ENCODE data around the gene LARP7.
"Not testable (repeated sequence)": the region's sequence is repeated elsewhere in the genome, so short reads cannot be mapped to it uniquely, and the experiment has no call there.

LARP7 gene

DNA sequence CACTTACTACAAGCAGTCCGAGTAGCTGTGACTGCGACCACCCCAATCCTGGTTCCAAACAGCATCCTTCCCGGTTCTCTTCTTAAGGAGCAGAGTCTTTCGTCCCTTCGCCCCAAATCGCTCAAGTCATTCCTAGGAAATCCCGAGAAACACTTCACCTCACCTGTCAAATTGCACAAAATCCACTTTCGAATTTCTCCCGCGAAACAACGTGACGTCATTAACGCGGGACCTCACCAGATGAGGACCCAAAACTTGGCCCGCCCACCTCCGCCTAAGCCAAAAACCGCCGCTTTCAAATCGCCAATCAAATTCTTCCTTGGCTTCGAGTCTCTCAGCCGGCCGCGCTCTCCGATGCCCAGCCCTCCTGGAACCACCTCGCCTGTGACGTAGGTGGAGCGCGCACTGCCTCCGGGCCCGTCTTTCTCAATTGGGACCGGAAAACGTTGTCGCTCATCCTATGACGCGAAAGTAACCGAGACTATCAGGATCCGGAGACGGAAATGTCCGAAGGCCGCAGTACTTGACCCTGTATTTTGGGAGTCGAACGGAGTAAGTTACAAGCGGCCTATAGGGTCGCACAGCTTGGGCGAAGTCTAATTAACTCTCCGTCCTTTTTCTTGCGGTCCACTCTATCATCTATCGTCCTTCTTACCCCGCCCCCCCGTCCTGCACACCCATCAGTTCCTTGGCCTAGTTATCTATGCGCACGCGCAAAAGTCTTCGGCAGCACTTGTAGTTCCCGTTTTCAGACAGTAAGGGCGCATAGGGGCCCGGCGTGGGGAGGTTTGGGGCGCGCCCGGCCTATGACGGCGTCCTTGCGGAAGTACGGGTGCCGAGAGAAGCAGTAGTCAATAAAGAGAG, at the start of gene LARP7, which contains the start of gene ZGRF1:
TSS of gene LARP7 (plus strand) at position 456 of the 864 bp plus-strand sequence. CDS start 7,527 bp downstream, outside the sequence.
TSS of gene ZGRF1 (minus strand) at position 222 of the 864 bp plus-strand sequence. CDS start 3,733 bp downstream, outside the sequence.
- DNase-seq, result peak; percentile 94

DNA sequence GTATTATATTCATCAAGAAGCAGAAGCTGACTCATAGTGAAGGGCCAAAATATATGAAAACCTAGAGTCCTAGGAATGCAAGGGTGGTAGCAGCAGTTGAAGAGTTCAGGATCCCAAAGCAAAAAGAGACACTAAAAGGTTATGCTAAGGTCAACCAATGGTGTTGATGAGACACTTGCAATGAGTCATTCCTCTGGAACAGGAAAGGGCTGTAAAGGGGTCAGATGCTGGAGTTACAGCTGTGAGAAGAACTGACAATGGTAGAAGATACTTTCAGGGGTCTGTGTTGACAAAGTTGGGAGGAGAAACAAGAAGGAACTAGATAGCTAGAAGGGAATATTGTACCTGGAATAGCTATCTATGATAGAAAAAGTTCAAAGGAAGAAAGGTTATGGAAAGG, 47.7 kb upstream of the LARP7 start:
- DNase-seq, result peak; percentile 60

DNA sequence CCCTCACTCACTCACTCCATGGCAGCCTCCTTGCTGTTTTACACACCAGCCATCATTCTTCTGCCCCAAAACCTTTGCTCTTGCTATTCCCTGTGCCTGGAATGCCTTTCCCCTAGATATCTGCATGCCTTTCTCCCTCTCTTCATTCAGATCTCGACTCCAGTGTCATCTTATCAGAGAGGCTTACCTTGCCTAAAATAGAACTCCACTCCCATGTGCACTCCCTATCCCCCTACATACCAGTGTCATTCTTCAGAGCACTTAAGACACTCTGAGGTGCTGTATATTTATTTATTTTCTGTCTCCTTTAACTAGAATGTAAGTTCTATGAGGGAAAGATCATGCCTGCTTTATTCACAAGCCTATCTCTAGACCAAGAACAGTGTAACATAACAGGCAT, 45.4 kb upstream of the LARP7 start:
- DNase-seq, result no peak

DNA sequence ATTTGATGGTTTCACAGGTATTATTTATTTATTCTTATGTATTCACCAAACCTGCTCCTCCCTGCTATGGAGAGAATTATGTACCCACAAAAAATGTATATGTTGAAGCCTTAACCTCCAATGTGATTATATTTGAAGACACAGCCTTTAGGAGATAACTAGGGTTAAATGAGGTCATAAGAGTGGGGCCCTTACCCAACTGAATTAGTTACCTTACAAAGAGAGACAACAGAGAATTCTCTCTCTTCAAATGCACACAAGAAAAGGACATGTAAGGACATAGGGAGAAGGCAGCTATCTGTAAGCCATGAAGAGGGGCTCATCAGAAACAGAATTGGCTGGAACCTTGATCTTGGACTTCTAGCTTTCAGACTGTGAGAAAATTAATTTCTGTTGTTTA, 44.2 kb upstream of the LARP7 start:
- DNase-seq, result no peak

DNA sequence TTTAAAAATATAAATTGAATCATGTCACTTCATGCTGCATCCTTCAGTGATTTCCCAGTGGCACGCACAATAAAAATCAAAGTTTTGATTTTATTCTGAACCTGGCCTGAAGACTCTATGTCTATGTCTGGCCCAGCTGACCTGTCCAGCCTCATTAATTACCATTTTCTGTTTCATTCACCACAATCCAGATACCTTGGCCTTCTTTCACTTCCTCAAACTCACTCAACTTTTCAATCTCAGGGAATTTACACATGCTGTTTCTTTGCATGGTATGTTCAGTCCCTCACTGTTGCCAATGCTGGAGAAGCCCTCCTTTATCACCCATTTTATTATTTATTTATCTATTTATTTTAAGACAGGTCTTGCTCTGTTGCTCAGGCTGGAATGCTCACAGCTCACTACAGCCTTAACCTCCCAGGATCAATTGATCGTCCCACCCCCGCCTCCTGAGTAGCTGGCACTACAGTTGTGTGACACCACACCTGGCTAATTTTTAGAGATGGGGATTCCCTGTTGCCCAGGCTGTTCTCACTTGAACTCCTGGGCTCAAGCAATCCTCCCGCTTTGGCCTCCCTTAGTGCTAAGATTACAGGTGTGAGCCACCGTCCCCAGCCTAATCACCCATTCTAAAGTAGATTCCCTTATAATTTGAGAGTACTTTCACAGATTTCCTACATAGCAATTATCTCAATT, 43.4 kb upstream of the LARP7 start:
- no peak for DNase-seq

DNA sequence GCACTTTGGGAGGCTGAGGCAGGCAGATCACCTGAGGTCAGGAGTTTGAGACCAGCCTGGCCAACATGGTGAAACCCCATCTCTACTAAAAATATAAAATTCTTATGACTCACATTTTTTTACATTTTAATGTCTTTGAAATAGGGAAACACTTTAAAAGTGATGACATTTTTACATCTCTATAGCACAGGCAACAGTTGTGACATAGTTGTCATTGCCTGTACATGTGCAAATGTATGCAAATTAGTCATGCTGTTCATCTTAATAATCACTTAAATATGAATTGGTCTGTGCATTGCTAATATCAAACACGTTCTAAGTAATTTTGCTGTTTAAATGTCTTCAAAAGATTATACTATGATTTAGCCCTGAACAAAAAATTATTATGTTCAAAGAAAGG, 42.0 kb upstream of the LARP7 start:
- no peak for DNase-seq

DNA sequence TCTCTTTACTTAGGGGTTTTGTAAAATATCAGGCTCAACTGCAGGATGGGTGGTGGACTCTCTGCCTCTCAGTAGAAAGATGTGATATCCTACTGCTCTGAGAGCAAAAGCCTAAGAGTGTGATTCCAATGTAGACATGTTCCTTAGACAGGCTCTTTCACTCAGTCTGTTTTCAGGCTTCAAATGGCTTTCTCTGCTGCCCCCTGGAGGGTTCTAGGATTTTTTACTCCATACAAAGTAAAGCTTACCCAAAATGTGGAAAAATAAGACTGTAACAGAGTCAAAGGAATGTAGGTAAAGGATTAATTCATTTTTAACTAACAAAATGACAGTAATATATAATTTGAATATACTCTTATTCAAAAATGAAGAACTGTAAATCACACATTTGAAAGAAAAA, 32.4 kb upstream of the LARP7 start:
- DNase-seq, result peak; percentile 45

DNA sequence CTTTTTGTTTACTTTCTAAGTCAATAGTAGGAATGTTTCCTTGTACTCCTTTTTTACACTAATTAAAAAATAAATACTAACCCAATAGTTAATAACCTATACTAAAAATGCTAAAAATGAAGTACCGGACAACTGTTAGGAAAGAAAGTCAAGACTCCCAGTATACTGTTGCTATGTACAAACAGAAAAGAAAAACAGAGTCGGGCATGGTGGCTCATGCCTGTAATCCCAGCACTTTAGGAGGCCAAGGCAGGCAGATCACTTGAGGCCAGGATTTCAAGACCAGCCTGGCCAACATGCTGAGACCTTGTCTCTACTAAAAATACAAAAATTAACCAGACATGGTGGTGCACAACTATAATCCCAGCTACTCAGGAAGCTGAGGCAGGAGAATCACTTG, 24.1 kb upstream of the LARP7 start:
- not testable (repeated sequence) for DNase-seq

DNA sequence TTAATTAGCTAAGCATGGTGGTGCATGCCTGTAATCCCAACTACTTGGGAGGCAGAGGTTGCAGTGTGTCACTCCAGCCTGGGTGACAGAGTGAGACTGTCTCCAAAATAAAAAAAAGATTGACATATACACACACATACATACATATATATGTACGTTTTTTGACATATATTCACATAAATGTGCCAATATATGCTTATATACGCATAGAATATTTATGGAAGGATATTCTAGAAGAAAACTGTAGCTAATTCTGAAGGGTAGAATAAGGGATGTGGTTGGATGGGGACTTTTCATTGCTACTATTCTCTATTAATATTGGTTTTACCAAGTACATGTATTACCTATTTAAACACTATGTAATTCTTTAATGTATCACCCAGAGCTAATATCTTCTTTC, 20.0 kb upstream of the LARP7 start:
- no peak for DNase-seq

DNA sequence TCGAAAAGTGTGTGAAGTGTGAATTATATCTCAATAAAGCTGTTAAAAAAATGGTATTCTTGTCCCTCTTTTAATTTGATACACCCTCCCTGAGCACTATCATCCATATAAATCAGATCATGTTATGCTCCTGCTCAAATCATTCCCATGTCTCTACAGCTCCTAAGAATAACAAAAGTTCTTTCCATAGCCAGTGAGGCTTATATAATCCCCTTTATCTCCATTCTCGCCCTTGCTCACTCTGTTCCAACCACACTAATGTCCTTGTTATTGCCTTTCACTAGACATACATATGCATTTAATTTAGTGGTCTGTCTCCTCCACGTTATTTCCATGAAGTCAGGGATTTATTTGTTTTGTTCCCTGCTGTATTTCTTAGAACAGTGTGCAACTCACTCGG, 10.7 kb upstream of the LARP7 start:
- no peak for DNase-seq

DNA sequence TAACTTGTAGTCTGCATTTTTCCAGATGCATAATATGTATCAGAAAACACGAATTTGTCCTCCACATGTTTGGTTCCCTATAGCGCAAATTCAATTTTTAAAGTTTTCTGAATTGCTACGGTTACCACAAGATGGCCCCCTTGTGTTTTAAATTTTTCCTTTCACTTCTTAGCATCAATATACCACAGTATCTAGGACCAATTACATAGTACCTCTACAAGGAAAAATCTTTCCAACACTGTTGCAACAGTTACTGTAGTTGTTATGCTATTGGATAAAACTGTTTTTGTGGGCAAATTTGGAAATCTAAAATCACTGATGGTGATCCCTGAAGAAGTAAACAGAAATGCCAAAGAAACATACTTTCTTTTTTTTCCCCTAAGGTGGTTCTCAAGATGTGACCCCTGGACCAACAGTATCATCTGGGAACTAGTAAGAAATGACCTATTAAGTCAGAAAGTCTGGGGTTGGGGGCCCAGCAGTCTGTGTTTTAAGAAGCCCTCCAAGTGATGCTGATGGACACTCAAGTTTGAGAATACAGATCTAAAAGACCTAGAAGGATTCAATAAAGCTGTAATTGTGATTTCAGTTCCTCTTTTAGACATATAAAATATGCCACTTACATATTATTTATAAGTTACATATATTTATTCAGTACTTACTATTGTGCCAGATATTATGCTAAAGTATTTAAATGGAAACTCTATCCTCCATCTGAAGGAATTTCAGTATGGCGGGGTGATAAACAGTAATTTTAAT, 3.3 kb upstream of the LARP7 start:
- peak; percentile 28 for DNase-seq

DNA sequence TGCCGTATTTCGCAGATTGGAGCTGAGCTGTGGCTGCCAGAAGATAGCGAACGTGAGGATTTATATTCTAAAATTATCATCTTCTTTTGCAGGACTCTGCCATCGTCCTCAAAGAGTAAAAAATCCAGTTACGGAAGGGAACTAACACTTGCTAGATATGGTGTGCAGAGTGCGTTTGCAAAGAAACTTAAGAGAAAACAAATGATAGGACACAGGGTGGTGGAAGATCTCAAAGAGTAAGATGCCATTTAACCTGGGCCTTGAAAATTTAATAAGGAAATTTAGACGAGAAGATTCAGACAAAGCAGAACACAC, 566 bp downstream of the LARP7 start:
- no peak for DNase-seq

DNA sequence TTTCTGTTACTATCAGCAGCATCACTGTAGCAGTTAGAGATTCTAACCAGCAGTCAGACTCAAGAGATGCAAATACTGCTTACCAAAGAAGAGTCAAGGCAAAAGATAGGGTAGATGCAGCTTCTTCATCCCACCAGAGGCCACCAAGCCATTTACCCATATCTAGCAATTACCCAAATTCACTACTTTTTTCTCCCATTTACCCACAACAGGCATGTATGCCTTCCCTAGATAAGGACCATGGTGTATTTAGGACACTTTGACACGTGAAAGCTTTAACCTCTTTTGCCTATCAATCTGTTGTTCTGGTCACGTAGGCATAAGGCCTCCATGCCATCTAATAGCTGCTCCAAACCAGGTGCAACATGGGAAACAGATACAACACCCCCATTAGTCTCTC, 5.6 kb downstream of the LARP7 start:
- DNase-seq, result no peak

DNA sequence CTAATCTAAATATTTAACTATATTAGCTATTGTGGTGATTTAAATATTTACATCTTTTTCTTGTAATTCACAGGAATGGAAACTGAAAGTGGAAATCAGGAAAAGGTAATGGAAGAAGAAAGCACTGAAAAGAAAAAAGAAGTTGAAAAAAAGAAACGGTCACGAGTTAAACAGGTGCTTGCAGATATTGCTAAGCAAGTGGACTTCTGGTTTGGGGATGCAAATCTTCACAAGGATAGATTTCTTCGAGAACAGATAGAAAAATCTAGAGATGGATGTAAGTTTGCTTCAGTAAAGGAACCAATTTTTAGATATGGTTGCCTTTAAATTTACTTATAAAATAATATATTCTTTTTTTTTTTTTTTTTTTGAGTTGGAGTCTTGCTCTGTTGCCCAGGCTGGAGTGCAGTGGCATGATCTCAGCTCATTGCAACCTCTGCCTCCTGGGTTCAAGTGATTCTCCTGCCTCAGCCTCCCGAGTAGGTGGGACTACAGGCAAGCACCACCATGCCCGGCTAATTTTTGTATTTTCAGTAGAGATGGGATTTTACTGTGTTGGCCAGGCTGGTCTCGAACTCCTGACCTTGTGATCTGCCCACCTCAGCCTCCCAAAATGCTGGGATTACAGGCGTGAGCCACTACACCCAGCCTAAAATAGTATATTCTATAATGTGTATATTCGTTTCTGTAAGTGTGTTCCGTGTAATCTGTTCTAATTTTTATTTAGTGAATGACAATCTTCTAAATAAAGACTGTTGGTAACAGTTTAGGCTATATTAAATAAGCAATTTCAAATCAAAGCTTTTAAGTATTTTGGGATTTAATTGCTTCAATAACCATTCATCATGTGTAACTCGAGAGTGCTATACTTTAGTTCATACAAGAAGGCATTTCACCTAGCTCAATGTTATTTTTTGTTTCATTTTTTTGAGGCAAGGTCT, 7.9 kb downstream of the LARP7 start:
- not testable (repeated sequence) for DNase-seq

DNA sequence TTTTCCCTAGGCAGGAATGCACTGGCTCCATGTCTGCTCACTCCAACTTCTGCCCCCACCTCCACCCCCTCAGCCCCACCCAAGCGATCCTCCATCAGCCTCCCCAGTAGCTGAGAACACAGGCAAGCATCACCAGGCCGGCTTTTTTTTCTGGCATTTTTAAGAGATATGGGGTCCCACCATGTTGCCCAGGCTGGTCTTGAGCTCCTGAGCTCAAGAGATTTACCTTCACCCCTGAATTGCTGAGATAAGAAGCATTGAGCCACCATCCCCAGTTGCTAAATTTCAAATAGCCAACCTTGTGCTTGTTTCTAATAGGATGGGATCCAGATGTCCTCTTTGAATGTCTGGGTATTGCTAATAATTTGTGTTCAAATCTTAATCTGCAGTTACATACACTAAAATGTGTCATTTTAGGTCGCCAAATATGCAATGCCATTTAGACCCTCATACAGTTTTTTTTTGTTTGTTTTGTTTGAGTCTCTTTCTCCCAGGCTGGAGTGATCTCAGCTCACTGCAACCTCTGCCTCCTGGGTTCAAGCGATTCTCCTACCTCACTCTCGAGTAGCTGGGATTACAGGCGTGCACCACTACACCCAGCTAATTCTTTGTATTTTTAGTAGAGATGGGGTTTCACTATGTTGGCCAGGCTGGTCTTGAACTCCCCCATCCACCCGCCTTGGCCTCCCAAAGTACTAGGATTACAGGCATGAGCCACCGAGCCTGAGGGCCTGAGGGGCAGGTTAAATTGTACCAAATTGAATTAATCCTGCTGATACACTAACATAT, 8.8 kb downstream of the LARP7 start:
- no peak for DNase-seq

DNA sequence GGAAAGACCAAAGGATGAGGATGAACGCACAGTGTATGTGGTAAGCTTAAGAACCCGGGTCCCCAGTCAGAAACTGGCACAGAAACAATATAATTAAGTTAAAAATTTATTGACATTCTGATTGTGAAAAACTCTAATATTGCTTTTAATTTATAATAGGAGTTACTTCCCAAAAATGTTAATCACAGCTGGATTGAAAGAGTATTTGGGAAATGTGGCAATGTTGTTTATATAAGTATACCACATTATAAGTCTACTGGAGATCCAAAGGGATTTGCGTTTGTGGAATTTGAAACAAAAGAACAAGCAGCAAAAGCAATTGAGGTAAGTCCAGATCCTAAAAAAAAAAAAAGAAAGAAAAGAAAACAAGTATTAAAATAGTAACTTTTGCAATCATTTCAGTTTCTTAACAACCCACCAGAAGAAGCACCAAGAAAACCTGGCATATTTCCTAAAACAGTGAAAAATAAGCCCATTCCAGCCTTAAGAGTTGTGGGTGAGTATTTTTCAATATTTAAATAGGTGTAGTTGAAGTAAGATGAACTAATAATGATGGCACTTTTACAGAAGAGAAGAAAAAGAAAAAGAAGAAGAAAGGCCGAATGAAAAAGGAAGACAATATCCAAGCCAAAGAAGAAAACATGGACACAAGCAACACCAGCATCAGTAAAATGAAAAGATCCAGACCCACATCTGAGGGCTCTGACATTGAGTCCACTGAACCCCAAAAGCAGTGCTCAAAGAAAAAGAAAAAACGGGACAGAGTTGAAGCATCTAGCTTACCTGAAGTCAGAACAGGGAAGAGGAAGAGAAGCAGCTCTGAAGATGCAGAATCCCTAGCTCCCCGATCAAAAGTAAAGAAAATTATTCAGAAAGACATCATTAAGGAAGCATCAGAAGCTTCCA, 9.9 kb downstream of the LARP7 start:
- DNase-seq, result no peak

DNA sequence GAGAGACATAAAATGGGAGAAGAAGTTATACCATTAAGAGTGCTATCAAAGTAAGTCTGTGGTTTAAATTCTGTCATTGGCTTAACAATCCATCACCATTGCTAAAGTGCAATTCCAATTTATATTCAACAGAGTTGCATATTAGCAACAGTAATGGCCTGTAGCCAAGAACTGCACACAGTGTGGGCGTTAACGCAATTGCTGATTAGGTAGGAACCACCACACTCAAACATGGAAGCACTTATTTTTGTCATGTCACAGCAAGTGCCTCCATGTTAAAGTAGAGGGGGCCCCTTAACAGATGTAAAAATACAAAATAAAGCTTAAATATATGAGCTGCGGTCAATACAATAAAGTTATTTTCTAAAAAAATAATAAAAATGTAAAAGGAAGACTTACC, 10.8 kb downstream of the LARP7 start:
- no peak for DNase-seq

DNA sequence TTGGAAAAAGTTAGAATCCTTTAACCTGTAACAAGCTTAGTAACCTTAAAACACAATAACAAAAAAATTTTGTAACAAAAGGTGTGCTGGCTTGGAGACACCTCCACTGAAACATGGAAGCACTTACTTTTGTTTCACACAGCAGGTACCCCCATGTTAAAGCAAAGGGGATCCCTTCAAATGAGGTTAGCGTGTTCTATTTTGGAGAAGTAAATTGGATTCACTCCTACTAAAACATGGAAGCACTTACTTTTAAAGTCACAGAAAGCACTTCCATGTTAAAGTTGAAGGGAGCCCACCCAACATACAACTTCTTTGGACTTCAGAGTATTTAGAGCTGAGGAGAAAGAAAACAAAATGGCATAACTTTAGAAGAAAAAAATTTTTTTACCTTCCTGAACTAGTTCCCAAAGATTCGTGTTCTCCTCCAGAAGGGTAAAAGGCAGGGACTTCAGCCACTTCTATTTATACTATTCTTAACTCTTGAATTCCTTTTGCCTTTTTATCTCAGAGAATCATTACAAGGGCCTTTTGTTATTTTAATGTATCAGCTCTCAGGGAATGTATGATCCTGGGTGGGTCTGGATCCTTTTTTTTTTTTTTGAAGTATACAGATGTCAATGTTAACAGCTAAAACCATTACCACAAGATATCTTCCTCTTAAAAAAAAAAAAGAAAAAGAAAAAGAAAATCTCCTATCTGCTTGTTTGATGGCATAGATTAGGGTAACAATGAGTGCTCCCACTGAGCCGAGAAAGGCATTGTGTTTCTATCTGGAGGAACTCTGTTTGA, 11.5 kb downstream of the LARP7 start:
- DNase-seq, result no peak

DNA sequence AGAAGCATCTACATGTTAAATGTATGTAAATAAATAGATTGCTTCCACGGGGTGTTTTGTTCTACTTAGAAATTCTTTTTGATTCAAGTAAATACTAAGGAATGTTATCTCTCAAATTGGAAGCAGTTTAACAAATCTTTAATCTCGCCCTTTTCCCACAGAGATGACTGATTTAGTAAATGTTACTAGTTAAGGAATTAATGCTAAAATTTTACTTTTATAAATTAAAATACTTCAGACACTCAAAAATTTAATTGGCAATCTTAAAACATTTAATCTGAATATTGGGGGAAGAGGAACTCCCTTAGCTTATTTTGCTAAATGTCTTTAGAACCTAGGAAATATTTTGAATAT, 12.1 kb downstream of the LARP7 start:
- no peak for DNase-seq

DNA sequence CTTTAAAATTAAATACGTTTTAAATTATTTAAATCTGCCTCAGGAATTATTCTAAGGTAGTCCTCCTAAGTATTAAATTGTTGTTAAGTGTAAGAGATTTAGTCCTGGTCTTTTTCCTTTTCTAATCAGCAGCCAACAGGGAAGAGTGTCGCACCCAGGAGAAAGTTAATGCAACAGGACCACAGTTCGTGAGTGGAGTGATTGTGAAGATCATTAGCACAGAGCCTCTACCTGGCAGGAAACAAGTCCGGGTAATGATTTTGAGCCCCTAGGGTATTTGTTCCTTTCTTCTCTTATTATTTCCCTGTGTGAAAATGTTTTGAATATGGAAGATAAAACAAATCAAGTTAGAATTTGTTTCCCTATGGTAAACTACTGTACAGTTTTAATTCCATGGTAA, 13.4 kb downstream of the LARP7 start:
- DNase-seq, result no peak
